Esophagus muscularis mucosa (tissue), 3 donors: ENCODE results near the gene KRTAP29-1.

ENCODE experiments used
- POLR2A ChIP-seq: fragments of 450-650 bp; IDR thresholded peaks from one replicate; pipeline ENCODE4 v1.6.1; 2017; ENCODE audit warnings: antibody characterized with exemption, moderate library complexity, mild to moderate bottlenecking, low read depth
- POLR2AphosphoS5 ChIP-seq, 2 donors: sonication (generic); formaldehyde crosslinking; IDR thresholded peaks; one replicate each; pipeline ENCODE4 v1.6.1; 2017; ENCODE audit warnings: antibody characterized with exemption in 2 of 2
- TF ChIP-seq, protein P1 (sequence below), 3 experiments: fragments of 200-600 bp in 2 of 3; fragments of 450-650 bp in 1 of 3; sonication (generic) in 2 of 3; IDR thresholded peaks; one replicate each; pipeline ENCODE4 v1.5.1; 2017 to 2019; ENCODE audit warnings: antibody characterized with exemption in 3 of 3, mild to moderate bottlenecking in 2 of 3, moderate library complexity in 1 of 3

DNA sequence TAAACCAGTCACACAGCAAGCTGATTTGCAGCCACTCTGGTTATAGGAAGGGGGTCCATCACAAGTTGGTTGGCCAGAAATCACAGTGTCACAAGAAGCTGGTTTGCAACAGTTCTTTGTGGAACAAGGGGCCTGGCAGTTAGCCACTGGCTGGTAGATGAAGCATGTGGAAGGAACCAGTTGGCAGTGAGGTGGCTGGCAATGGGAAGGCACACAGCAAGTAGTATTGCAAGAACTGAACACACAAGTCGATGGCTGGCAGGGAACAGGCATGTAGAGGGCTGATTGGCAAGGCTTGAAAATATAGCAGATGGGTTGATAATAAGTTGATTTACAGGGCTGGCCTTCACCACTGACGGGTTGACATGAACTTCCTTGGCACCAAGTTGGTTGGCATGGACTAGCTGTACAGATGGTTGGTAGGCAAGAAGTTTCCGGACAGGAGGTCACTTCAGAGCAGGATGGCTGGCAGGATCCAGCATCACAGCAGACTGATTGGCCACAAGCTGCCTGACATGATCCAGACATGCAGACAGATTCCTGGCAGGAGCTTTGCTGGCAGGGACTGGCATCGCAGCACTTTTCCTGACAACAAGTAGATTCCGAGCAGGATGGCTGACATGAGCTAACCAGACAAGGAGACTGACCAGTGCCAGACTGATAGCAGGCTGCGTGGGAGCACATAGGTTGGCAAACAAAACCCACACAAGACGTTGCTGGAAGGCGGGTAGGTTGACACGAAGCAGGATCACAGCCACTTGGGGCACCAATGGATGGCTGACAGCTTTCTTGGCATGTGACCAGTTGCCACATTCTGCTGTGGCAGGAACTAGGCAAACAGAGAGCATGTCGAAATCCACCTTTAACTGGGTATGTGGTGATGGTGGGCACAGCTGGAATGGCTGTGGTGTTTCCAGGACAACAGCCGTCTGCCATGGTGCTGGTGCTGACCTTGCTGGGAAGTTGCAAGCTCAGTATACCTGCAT, at the start of gene KRTAP29-1:
- TF ChIP-seq, protein P1, sequence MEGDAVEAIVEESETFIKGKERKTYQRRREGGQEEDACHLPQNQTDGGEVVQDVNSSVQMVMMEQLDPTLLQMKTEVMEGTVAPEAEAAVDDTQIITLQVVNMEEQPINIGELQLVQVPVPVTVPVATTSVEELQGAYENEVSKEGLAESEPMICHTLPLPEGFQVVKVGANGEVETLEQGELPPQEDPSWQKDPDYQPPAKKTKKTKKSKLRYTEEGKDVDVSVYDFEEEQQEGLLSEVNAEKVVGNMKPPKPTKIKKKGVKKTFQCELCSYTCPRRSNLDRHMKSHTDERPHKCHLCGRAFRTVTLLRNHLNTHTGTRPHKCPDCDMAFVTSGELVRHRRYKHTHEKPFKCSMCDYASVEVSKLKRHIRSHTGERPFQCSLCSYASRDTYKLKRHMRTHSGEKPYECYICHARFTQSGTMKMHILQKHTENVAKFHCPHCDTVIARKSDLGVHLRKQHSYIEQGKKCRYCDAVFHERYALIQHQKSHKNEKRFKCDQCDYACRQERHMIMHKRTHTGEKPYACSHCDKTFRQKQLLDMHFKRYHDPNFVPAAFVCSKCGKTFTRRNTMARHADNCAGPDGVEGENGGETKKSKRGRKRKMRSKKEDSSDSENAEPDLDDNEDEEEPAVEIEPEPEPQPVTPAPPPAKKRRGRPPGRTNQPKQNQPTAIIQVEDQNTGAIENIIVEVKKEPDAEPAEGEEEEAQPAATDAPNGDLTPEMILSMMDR (IDR thresholded peaks at IDR 0.05), result no peak
- TF ChIP-seq POLR2A, result no peak
- no peak for TF ChIP-seq POLR2AphosphoS5 (IDR thresholded peaks at IDR 0.05)
